ENCODE results near the gene MYH14.

Gene MYH14

GRCh38 chr19:50258918-50259372 lies 55.5 kb downstream of the MYH14 start:
- DNase-seq (ENCODE audit: low spot score): peak; percentile 8

GRCh38 chr19:50261446-50261970 lies 58.1 kb downstream of the MYH14 start:
- DNase-seq (ENCODE audit: low spot score): no peak

- no peak for DNase-seq (ENCODE audit: low spot score)
Measured at GRCh38 chr19:50263176-50263575, 59.8 kb downstream of the MYH14 start.

- DNase-seq (ENCODE audit: low spot score): no peak
Measured at GRCh38 chr19:50264483-50265186, 61.2 kb downstream of the MYH14 start.

GRCh38 chr19:50266041-50266440 lies 62.6 kb downstream of the MYH14 start:
- no peak for DNase-seq (ENCODE audit: low spot score)

GRCh38 chr19:50266896-50267295 lies 63.5 kb downstream of the MYH14 start:
- peak; percentile 34 for DNase-seq (ENCODE audit: low spot score)

- DNase-seq (ENCODE audit: low spot score): no peak
Measured at GRCh38 chr19:50268041-50268440, 64.6 kb downstream of the MYH14 start.

- no peak for DNase-seq (ENCODE audit: low spot score)
Measured at GRCh38 chr19:50268501-50268900, 65.1 kb downstream of the MYH14 start.

- DNase-seq (ENCODE audit: low spot score): no peak
Measured at GRCh38 chr19:50269653-50270052, 66.2 kb downstream of the MYH14 start.

- no peak for DNase-seq (ENCODE audit: low spot score)
Measured at GRCh38 chr19:50272263-50272897, 69.0 kb downstream of the MYH14 start.

GRCh38 chr19:50273821-50274220 lies 70.4 kb downstream of the MYH14 start:
- no peak for DNase-seq (ENCODE audit: low spot score)

- DNase-seq (ENCODE audit: low spot score): no peak
Measured at GRCh38 chr19:50275577-50276368, 72.4 kb downstream of the MYH14 start.

GRCh38 chr19:50276370-50277063 lies 73.1 kb downstream of the MYH14 start:
- no peak for DNase-seq (ENCODE audit: low spot score)

- no peak for DNase-seq (ENCODE audit: low spot score)
Measured at GRCh38 chr19:50277966-50278580, 74.7 kb downstream of the MYH14 start.

GRCh38 chr19:50280074-50280473 lies 76.7 kb downstream of the MYH14 start:
- no peak for DNase-seq (ENCODE audit: low spot score)

- DNase-seq (ENCODE audit: low spot score): no peak
Measured at GRCh38 chr19:50280983-50281382, 77.6 kb downstream of the MYH14 start.

GRCh38 chr19:50281491-50281890 lies 78.1 kb downstream of the MYH14 start:
- DNase-seq (ENCODE audit: low spot score): no peak

GRCh38 chr19:50285833-50286232 lies 82.4 kb downstream of the MYH14 start:
- DNase-seq (ENCODE audit: low spot score): no peak

GRCh38 chr19:50286443-50286842 lies 83.0 kb downstream of the MYH14 start:
- DNase-seq (ENCODE audit: low spot score): no peak

- no peak for DNase-seq (ENCODE audit: low spot score)
Measured at GRCh38 chr19:50287331-50287730, 83.9 kb downstream of the MYH14 start.

GRCh38 chr19:50288954-50289353 lies 85.5 kb downstream of the MYH14 start:
- DNase-seq (ENCODE audit: low spot score): no peak

- DNase-seq (ENCODE audit: low spot score): no peak
Measured at GRCh38 chr19:50290011-50290410, 86.6 kb downstream of the MYH14 start.
